ENCODE measurements around the gene LRCOL1. TPM values are rescaled to one million over a fixed set of nuclear protein-coding genes. Genes with fewer than 3 reads are reported as not detected.

The LRCOL1 gene
- total RNA-seq, 1 experiment from 2014 or later, result 0.24 TPM

DNA sequence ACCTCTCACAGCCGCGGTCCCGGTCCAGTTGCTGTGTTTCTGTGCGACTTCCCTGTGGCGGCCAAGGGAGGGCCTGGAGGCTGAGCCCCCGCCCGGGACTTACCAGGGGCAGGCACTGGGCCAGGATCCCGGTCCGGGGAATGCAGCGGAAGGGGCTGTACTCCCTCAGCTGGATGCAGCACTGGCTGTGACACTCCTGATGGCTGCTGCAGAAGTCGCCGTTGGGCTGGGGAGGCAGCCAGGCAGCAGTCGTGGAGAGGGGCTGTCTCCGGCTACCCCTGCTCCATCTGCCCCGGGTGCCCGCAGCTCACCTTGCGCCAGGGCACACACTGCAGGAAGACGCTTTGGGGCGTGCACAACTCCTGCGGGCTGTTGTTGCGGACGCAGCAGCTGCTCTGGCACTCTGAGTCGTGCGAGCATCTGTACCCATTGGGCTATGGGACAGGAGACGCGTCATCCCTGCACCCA, 6.2 kb downstream of the LRCOL1 start:
- POLR2A ChIA-PET, result no interaction called here
- CTCF ChIA-PET, result interaction anchor here (1.0 to 3.0 kb wide), 5 partner anchors 11 to 43 kb away, joined by 3 to 27 read pairs (median 7); partner anchors contain the start of gene P2RX2
- H3K27ac Mint-ChIP-seq, result no peak overlapping the region
- peaks cover 12% of the 10 kb centered on the region; the same call in 1 of the 2 replicates for H3K4me1 Mint-ChIP-seq
- no peak overlapping the region for H3K4me3 Mint-ChIP-seq
- DNase-seq (ENCODE audit: low spot score), result no peak
- no peak for TF ChIP-seq NFYB (CRISPR knock-in tag; conservative IDR thresholded peaks at IDR 0.05; ENCODE audit: low read depth)
- TF ChIP-seq, protein P1, sequence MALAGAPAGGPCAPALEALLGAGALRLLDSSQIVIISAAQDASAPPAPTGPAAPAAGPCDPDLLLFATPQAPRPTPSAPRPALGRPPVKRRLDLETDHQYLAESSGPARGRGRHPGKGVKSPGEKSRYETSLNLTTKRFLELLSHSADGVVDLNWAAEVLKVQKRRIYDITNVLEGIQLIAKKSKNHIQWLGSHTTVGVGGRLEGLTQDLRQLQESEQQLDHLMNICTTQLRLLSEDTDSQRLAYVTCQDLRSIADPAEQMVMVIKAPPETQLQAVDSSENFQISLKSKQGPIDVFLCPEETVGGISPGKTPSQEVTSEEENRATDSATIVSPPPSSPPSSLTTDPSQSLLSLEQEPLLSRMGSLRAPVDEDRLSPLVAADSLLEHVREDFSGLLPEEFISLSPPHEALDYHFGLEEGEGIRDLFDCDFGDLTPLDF (CRISPR knock-in tag; IDR thresholded peaks at IDR 0.05), result no peak
- no peak for TF ChIP-seq TCF7 (CRISPR knock-in tag; IDR thresholded peaks at IDR 0.05; ENCODE audit: low read depth)
- no peak for TF ChIP-seq TEAD4 (CRISPR knock-in tag; IDR thresholded peaks at IDR 0.05)
- TF ChIP-seq ATF1 (CRISPR knock-in tag; IDR thresholded peaks at IDR 0.05), result no peak
- TF ChIP-seq ZNF317 (CRISPR knock-in tag; IDR thresholded peaks at IDR 0.05; ENCODE audit: borderline replicate concordance, low read depth), result no peak
- TF ChIP-seq CBFB (CRISPR knock-in tag; IDR thresholded peaks at IDR 0.05; ENCODE audit: low read depth), result no peak
- TF ChIP-seq KAT7 (CRISPR knock-in tag; IDR thresholded peaks at IDR 0.05; ENCODE audit: borderline replicate concordance), result no peak
- TF ChIP-seq NR2C2 (CRISPR knock-in tag; IDR thresholded peaks at IDR 0.05), result no peak
- TF ChIP-seq ZNF416 (CRISPR knock-in tag; IDR thresholded peaks at IDR 0.05), result no peak
- H3K9me3 Mint-ChIP-seq, result no peaks in the 10 kb centered on the region
- ATAC-seq, result no peak
- H3K36me3 Mint-ChIP-seq, result no peaks in the 10 kb centered on the region
- H3K27me3 Mint-ChIP-seq (ENCODE audit: low read depth), result peaks cover 89% of the 10 kb centered on the region

DNA sequence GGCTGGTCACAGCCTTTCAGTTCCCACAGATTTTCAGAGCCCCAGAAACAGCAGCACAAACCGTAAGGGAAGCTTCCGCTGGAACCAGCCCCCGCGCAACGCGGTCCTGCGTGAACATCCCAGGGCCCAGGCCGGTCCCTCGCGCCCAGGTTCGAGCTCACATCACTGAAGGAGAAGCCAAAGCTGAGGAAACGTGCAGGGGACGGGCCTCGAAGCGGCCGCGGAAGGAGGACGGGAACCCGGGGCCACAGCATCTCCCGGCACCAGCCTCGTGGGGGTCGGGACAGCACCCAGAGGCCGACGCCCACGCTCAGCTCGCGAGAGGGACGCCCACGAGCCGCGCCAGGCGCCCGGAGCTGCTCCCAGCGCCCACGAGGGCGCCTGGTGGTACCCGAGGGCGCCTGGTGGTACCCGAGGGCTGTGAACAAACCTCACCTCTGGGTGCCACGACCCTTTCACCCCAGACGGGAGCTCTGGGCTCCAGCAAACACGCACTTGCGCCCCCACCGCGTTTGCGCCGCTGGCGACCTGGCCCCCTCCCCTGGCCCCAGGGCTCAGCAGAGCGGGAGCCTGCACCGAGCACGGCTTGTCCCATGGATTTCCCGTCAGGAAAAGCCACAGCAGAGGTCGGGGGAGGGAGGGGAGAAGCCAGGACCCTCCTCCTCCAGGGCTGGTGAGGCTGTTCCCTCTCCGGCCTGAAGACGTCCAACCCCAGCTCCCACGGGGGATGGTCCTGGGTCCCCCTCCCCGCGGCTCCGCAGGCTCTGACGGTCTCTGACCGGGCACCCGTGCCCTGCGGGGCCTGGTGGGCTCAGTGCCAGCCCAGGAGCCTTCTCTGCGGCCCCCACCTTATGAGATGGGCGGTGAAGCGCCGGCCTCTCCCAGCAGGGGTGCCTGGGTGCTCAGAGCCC, 6.9 kb downstream of the LRCOL1 start:
- TF ChIP-seq, protein P2, sequence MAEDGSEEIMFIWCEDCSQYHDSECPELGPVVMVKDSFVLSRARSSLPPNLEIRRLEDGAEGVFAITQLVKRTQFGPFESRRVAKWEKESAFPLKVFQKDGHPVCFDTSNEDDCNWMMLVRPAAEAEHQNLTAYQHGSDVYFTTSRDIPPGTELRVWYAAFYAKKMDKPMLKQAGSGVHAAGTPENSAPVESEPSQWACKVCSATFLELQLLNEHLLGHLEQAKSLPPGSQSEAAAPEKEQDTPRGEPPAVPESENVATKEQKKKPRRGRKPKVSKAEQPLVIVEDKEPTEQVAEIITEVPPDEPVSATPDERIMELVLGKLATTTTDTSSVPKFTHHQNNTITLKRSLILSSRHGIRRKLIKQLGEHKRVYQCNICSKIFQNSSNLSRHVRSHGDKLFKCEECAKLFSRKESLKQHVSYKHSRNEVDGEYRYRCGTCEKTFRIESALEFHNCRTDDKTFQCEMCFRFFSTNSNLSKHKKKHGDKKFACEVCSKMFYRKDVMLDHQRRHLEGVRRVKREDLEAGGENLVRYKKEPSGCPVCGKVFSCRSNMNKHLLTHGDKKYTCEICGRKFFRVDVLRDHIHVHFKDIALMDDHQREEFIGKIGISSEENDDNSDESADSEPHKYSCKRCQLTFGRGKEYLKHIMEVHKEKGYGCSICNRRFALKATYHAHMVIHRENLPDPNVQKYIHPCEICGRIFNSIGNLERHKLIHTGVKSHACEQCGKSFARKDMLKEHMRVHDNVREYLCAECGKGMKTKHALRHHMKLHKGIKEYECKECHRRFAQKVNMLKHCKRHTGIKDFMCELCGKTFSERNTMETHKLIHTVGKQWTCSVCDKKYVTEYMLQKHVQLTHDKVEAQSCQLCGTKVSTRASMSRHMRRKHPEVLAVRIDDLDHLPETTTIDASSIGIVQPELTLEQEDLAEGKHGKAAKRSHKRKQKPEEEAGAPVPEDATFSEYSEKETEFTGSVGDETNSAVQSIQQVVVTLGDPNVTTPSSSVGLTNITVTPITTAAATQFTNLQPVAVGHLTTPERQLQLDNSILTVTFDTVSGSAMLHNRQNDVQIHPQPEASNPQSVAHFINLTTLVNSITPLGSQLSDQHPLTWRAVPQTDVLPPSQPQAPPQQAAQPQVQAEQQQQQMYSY (CRISPR knock-in tag; IDR thresholded peaks at IDR 0.05), result no peak
- TF ChIP-seq, protein P3, sequence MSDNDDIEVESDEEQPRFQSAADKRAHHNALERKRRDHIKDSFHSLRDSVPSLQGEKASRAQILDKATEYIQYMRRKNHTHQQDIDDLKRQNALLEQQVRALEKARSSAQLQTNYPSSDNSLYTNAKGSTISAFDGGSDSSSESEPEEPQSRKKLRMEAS (CRISPR knock-in tag; IDR thresholded peaks at IDR 0.05), result no peak
- TF ChIP-seq MYBL2 (CRISPR knock-in tag; IDR thresholded peaks at IDR 0.05), result no peak
- TF ChIP-seq, protein P4, sequence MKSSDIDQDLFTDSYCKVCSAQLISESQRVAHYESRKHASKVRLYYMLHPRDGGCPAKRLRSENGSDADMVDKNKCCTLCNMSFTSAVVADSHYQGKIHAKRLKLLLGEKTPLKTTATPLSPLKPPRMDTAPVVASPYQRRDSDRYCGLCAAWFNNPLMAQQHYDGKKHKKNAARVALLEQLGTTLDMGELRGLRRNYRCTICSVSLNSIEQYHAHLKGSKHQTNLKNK (CRISPR knock-in tag; IDR thresholded peaks at IDR 0.05), result no peak
- no peak for TF ChIP-seq CREM (CRISPR knock-in tag; IDR thresholded peaks at IDR 0.05)
- TF ChIP-seq FOXK1 (CRISPR knock-in tag; IDR thresholded peaks at IDR 0.05), result no peak
- TF ChIP-seq GTF2I (CRISPR knock-in tag; conservative IDR thresholded peaks at IDR 0.05), result no peak
- no peak for TF ChIP-seq CBFB (CRISPR knock-in tag; IDR thresholded peaks at IDR 0.05; ENCODE audit: low read depth)
- TF ChIP-seq NR3C1 (CRISPR knock-in tag; conservative IDR thresholded peaks at IDR 0.05; ENCODE audit: low read depth), result no peak
- TF ChIP-seq FOXJ3 (CRISPR knock-in tag; IDR thresholded peaks at IDR 0.05; ENCODE audit: borderline replicate concordance), result no peak
- TF ChIP-seq, protein P5, sequence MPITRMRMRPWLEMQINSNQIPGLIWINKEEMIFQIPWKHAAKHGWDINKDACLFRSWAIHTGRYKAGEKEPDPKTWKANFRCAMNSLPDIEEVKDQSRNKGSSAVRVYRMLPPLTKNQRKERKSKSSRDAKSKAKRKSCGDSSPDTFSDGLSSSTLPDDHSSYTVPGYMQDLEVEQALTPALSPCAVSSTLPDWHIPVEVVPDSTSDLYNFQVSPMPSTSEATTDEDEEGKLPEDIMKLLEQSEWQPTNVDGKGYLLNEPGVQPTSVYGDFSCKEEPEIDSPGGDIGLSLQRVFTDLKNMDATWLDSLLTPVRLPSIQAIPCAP (CRISPR knock-in tag; IDR thresholded peaks at IDR 0.05), result no peak
- TF ChIP-seq HMGA2 (CRISPR knock-in tag; IDR thresholded peaks at IDR 0.05), result no peak
- Mint-ChIP-seq H3K27ac (no peak overlapping the region), H3K4me3 (no peak overlapping the region; the same call in 1 of the 2 replicates), H3K27me3 (ENCODE audit: low read depth) (peaks cover 88% of the 10 kb centered on the region), H3K9me3 (no peaks in the 10 kb centered on the region), H3K36me3 (no peaks in the 10 kb centered on the region), H3K4me1 (peaks cover 14% of the 10 kb centered on the region; the same call in 1 of the 2 replicates)
- POLR2A ChIA-PET, result no interaction called here
- CTCF ChIA-PET, result interaction anchor here (1.0 to 3.0 kb wide), 6 partner anchors 9 to 42 kb away, joined by 3 to 27 read pairs (median 6); partner anchors contain the start of gene P2RX2
- DNase-seq (ENCODE audit: low spot score) (no peak), ATAC-seq (no peak)
